NCI-H2227 (cell line): ENCODE data around the gene RP2.

Source experiments
- DNase-seq: peaks from one replicate; lab custom pipeline; 2025; ENCODE audit not compliant: unreplicated experiment; lab: John Stamatoyannopoulos, UW

The RP2 gene

GRCh38 chrX:46917622-46918021, 80.8 kb downstream of the RP2 start:
- no peak for DNase-seq

GRCh38 chrX:46918434-46918833, 81.6 kb downstream of the RP2 start:
- DNase-seq: no peak

- no peak for DNase-seq
Measured at GRCh38 chrX:46920235-46920634, 83.4 kb downstream of the RP2 start.

- DNase-seq: no peak
Measured at GRCh38 chrX:46922611-46923010, 85.8 kb downstream of the RP2 start.

GRCh38 chrX:46927718-46928117, 90.9 kb downstream of the RP2 start:
- no peak for DNase-seq

- DNase-seq: no peak
Measured at GRCh38 chrX:46929439-46930261, 92.8 kb downstream of the RP2 start.
